ENCODE data around the gene TTC39B.

TTC39B gene

GRCh38 chr9:15187589-15187988, 119.4 kb downstream of the TTC39B start:
- TF ChIP-seq CTCF (conservative IDR thresholded peaks at IDR 0.05; ENCODE audit: low read depth, low read length) = no peak
- no peaks in the 10 kb centered on the region for H4K20me1 ChIP-seq (ENCODE audit: insufficient read depth)
- H3K36me3 ChIP-seq (ENCODE audit: insufficient read depth) = no peaks in the 10 kb centered on the region
- H3K79me2 ChIP-seq (ENCODE audit: insufficient read depth, low read depth) = no peaks in the 10 kb centered on the region
- no peak overlapping the region for H3K4me3 ChIP-seq (IDR thresholded peaks at IDR 0.05; ENCODE audit: insufficient read depth, low read depth, low read length)
- H3K4me2 ChIP-seq = no peak overlapping the region
- no peak overlapping the region for H3K27ac ChIP-seq
- no peaks in the 10 kb centered on the region for H3K4me1 ChIP-seq (ENCODE audit: low read depth, poor library complexity, severe bottlenecking)
- H3K9ac ChIP-seq = no peak overlapping the region
- H2AFZ ChIP-seq (ENCODE audit: low read depth) = no peak overlapping the region
- no peaks in the 10 kb centered on the region for H3K27me3 ChIP-seq (ENCODE audit: insufficient read depth, low read depth)

- no peaks in the 10 kb centered on the region for H3K79me2 ChIP-seq (ENCODE audit: insufficient read depth, low read depth)
- no peaks in the 10 kb centered on the region for H3K36me3 ChIP-seq (ENCODE audit: insufficient read depth)
- no peak overlapping the region for H3K9ac ChIP-seq
- no peaks in the 10 kb centered on the region for H4K20me1 ChIP-seq (ENCODE audit: insufficient read depth)
- no peak for TF ChIP-seq CTCF (conservative IDR thresholded peaks at IDR 0.05; ENCODE audit: low read depth, low read length)
- no peak overlapping the region for H2AFZ ChIP-seq (ENCODE audit: low read depth)
- H3K27ac ChIP-seq = no peak overlapping the region
- H3K27me3 ChIP-seq (ENCODE audit: insufficient read depth, low read depth) = no peaks in the 10 kb centered on the region
- no peak overlapping the region for H3K4me2 ChIP-seq
- H3K4me3 ChIP-seq (IDR thresholded peaks at IDR 0.05; ENCODE audit: insufficient read depth, low read depth, low read length) = no peak overlapping the region
- no peaks in the 10 kb centered on the region for H3K4me1 ChIP-seq (ENCODE audit: low read depth, poor library complexity, severe bottlenecking)
Observed at GRCh38 chr9:15182730-15183129, 124.3 kb downstream of the TTC39B start.

GRCh38 chr9:15182101-15182551, 124.9 kb downstream of the TTC39B start:
- Histone ChIP-seq H4K20me1 (ENCODE audit: insufficient read depth) (no peaks in the 10 kb centered on the region), H3K4me2 (no peak overlapping the region), H2AFZ (ENCODE audit: low read depth) (no peak overlapping the region), H3K36me3 (ENCODE audit: insufficient read depth) (no peaks in the 10 kb centered on the region), H3K4me3 (IDR thresholded peaks at IDR 0.05; ENCODE audit: insufficient read depth, low read depth, low read length) (no peak overlapping the region), H3K4me1 (ENCODE audit: low read depth, poor library complexity, severe bottlenecking) (no peaks in the 10 kb centered on the region), H3K27me3 (ENCODE audit: insufficient read depth, low read depth) (no peaks in the 10 kb centered on the region), H3K27ac (no peak overlapping the region), H3K79me2 (ENCODE audit: insufficient read depth, low read depth) (no peaks in the 10 kb centered on the region), H3K9ac (no peak overlapping the region)
- no peak for TF ChIP-seq CTCF (conservative IDR thresholded peaks at IDR 0.05; ENCODE audit: low read depth, low read length)

- H3K4me1 ChIP-seq (ENCODE audit: low read depth, poor library complexity, severe bottlenecking) = no peaks in the 10 kb centered on the region
- TF ChIP-seq CTCF (conservative IDR thresholded peaks at IDR 0.05; ENCODE audit: low read depth, low read length) = no peak
- no peaks in the 10 kb centered on the region for H3K79me2 ChIP-seq (ENCODE audit: insufficient read depth, low read depth)
- H2AFZ ChIP-seq (ENCODE audit: low read depth) = no peak overlapping the region
- no peaks in the 10 kb centered on the region for H3K27me3 ChIP-seq (ENCODE audit: insufficient read depth, low read depth)
- no peaks in the 10 kb centered on the region for H3K36me3 ChIP-seq (ENCODE audit: insufficient read depth)
- no peak overlapping the region for H3K4me2 ChIP-seq
- no peak overlapping the region for H3K9ac ChIP-seq
- H4K20me1 ChIP-seq (ENCODE audit: insufficient read depth) = no peaks in the 10 kb centered on the region
- H3K4me3 ChIP-seq (IDR thresholded peaks at IDR 0.05; ENCODE audit: insufficient read depth, low read depth, low read length) = no peak overlapping the region
- H3K27ac ChIP-seq = no peak overlapping the region
Observed at GRCh38 chr9:15180124-15180523, 126.9 kb downstream of the TTC39B start.
